Astrocyte of the spinal cord (primary cell): Measurements from ENCODE around the gene SOX1.

Experiments
- DNase-seq: peaks from one replicate; pipeline ENCODE4 v3.0.0; 2011; ENCODE audit warnings: low read depth, low spot score
- H3K4me3 ChIP-seq: 2 replicates; pipeline ENCODE4 v1.5.1; 2011; ENCODE audit warnings: low read depth, mild to moderate bottlenecking, low read length, moderate library complexity
- in situ Hi-C: cut with HindIII; loops from 2 replicates; pipeline ENCODE4 v1.10.0; 2017; ENCODE audit warnings: low sequenced_read_pairs
- TF ChIP-seq, protein P1 (sequence below): IDR thresholded peaks from 2 replicates; pipeline ENCODE4 v1.5.1; 2012; ENCODE audit warnings: low read depth, mild to moderate bottlenecking, low read length, inconsistent platforms

The SOX1 gene

DNA sequence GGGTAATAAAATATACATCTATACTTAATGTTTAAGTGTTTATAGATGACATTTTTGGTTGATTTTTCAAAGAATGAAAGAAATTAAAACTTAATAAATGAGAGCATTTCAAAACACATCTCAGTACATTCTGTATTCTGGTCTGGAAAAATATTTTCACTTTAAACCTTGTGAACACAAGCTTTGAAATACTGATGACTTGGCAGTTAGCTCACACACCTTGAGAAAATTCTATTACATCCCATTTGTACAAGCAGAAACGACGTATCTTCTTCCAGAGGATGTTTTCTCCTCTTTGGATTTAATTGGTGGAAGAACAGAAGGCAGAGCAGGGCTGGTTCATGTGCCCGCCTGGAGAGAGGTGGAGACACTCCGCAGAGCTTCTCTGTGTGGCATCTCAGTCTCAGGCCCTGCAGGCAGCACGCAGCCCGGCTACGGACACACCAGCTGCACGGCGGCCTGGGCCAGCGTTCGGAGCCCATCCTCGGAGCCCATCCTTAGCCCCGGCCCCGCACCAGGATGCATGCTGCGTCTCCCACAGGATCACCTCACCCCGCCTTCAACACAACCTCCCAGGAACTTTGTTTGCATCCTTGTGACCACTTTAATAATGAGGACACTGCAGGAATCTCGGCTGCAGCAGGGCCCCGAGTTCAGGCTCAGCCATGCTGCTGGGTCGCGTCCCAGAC, 48.6 kb downstream of the SOX1 start:
- in situ Hi-C loops = no loop called here
- H3K4me3 ChIP-seq = no peak overlapping the region
- TF ChIP-seq, protein P1, sequence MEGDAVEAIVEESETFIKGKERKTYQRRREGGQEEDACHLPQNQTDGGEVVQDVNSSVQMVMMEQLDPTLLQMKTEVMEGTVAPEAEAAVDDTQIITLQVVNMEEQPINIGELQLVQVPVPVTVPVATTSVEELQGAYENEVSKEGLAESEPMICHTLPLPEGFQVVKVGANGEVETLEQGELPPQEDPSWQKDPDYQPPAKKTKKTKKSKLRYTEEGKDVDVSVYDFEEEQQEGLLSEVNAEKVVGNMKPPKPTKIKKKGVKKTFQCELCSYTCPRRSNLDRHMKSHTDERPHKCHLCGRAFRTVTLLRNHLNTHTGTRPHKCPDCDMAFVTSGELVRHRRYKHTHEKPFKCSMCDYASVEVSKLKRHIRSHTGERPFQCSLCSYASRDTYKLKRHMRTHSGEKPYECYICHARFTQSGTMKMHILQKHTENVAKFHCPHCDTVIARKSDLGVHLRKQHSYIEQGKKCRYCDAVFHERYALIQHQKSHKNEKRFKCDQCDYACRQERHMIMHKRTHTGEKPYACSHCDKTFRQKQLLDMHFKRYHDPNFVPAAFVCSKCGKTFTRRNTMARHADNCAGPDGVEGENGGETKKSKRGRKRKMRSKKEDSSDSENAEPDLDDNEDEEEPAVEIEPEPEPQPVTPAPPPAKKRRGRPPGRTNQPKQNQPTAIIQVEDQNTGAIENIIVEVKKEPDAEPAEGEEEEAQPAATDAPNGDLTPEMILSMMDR = no peak
- no peak for DNase-seq

DNA sequence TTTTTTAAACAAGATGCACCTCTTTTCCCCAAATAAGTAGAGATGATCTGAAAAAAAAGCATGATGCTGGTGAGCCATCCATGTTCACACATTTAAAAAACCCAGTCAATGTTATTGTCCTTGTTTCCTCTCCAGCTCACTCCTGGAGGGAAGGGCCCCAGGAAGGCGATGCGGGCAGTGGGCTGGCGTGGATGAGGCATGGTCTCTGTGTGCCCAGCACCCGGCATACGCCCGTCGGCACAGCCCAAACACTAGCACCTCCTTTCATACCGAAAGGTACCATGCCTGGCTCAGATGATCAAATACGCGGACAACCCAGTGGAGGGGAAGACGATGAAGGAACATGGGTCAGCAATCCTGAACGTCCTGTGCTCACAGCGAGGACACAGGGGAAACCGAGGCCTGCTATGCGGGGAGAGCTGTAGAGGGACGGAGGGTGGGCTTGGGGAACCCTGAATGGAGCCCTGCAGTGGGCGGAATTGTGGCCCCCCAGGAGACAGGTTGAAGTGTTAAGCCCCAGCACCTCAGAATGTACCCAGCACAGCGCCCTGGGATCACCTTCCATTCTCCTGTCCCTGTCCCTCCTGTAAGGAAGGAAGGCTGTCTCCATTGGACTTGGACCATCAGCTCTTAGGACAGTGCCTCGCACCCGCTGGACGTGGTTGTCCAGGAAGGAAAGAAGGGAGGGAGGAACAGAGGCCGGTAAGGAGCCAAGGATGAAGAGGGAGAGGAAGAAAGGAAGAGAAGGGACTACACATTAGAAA, 49.4 kb downstream of the SOX1 start:
- in situ Hi-C loops = no loop called here
- TF ChIP-seq, protein P1 = no peak
- DNase-seq = no peak
- H3K4me3 ChIP-seq = no peak overlapping the region

DNA sequence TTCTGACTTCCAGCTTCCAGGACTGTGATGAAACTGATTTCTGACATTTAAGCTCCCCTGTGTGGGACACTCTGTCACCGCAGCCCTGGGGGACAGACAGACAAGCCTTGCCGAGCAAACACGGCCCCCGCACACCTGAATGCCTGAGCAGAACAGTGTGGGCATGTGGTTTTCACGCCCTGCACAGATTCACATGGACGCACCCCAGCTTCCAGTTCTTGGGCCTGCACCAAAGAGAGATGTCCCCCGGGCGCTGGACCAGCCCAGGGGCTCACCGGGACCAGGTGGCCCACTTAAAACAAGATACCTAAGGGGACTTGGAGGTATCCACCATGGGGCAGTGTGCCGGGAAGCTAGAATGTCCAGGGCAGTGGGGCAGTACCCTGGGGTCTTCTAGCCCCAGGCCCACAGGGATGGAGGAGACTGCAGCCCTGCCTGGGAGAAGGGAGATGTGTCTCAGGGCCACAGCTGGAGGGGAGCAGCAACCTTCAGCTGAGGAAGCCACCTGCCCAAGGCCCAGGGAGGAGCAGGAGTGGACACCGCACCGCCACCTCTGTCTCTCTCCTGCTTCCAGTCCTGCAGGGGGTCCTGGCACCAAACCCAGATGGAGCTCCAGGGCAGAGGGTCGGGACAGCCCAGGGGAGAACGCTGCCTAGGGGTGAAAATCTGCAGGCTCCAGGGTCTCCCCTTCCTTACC, 50.5 kb downstream of the SOX1 start:
- DNase-seq = no peak
- no peak overlapping the region for H3K4me3 ChIP-seq
- TF ChIP-seq, protein P1 = no peak
- in situ Hi-C loops = no loop called here

DNA sequence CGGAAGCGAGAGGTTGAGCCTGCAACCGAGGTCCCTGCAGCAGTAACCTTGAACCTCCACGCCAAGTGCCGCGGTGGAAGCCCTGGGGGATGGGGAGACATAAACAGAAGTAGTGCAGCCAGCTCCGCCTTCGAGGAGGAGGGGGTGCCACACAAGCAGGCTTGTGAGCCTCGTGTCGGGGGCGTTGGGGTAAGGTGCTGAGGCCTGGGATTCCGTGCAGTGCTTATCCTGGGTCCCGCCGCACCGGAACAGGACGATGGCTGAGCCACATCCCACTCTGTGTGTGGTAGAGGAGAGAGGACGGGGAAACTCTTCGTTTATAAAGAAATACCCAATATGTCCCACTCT, 51.0 kb downstream of the SOX1 start:
- no peak for DNase-seq
- TF ChIP-seq, protein P1 = no peak
- no peak overlapping the region for H3K4me3 ChIP-seq
- in situ Hi-C loops = no loop called here

DNA sequence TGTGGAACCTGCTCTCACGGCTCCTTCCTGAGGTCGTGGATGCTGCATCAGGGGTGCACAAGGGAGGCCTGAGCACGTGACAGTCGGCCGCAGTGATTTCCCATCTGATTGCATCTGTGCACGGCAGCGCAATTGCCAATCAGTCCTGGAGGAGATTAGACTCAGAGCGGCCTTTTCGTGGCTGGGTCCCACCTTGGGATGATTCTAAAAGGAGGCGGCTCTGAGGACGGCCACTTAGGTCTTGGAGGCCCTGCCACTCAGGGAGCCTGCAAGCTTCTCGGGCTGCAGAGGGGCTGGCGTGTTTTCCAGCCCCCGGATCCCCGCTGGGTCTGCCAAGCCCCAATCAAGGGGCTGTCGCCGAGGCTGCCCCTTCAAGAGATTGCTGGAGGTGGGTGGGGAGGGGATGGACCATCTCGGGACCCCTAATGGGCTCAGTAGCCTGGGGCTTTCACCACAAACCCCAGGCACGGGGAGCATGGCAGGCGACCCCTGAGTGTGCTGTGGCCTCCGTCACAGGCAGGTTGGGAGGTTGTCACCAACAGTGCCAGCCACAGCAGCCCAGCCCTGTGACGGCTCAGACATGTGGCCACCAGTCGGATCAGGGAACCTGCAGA, 51.6 kb downstream of the SOX1 start:
- in situ Hi-C loops = no loop called here
- DNase-seq = no peak
- H3K4me3 ChIP-seq = no peak overlapping the region
- TF ChIP-seq, protein P1 = no peak

DNA sequence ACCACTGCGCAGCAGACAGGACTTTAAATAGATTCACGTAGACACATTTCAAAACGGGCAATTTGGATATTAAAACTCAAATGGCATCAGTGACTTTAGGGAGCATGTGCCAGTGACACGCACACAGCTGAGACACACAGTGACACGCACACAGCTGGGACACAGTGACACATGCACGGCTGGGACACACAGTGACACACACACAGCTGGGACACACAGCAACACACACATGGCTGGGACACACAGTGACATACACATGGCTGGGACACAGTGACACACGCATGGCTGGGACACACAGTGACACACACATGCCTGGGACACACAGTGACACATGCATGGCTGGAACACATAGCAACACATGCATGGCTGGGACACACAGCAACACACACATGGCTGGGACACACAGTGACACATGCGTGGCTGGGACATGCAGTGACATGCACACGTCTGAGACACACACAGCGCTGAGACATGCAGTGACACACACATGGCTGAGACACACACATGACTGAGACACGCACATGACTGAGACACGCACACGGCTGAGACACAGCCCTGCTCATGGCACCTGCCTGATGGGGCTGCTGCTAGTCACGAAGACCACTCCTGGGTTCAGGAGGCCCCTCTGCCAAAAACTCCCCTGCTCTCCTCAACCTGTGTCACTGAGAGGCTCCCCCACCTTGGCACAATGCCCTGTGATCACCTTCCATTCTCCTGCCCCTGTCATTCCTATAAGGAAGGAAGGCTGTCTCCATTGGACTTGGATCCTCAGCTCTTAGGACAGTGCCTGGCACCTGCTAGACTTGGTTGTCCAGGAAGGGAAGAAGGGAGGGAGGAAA, 52.5 kb downstream of the SOX1 start:
- DNase-seq = no peak
- in situ Hi-C loops = no loop called here
- TF ChIP-seq, protein P1 = no peak
- H3K4me3 ChIP-seq = no peak overlapping the region
